Measurements from ENCODE around the gene CADM2. TPM values are rescaled to one million over a fixed set of nuclear protein-coding genes. Genes with fewer than 3 reads are reported as not detected.

CADM2 gene
- total and polyA plus RNA-seq, 2 experiments from 2014 or later: 0.15 to 0.40 TPM

- H3K4me3 ChIP-seq: no peak overlapping the region
- no peaks in the 10 kb centered on the region for H3K27me3 ChIP-seq
- H3K4me1 ChIP-seq (ENCODE audit: low read depth): no peaks in the 10 kb centered on the region
- no peak for DNase-seq (ENCODE audit: low read depth in 1 of 2, low spot score in 1 of 2)
- H3K36me3 ChIP-seq: no peaks in the 10 kb centered on the region
- no peak for TF ChIP-seq CTCF (IDR thresholded peaks at IDR 0.05; ENCODE audit: low read depth, low read length)
- H3K9me3 ChIP-seq (ENCODE audit: low read depth): no peaks in the 10 kb centered on the region
- H3K27ac ChIP-seq: no peak overlapping the region
Observed at GRCh38 chr3:85271911-85272310, 313.1 kb downstream of the CADM2 start.

DNA sequence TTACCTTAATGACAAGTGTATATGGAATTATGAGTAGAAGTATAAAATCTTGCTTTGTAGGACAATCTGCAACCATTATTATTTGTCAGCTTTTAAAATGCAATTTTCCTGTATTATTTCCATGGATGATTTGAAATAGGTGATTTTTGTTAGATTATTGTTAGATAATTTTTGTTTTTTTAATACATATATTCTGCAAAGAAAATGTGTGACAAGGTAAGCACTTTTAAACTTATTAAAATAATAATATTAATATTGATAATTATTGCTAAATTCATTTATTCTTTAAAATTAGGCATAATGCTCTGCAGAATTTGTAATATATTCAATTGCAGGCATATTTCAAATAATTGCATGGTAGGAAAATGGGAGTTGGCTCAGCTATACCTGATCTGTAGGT, 329.5 kb downstream of the CADM2 start:
- Histone ChIP-seq H3K27ac (no peak overlapping the region), H3K4me1 (ENCODE audit: low read depth) (no peaks in the 10 kb centered on the region), H3K27me3 (no peaks in the 10 kb centered on the region), H3K9me3 (ENCODE audit: low read depth) (no peaks in the 10 kb centered on the region), H3K4me3 (no peak overlapping the region), H3K36me3 (no peaks in the 10 kb centered on the region)
- no peak for DNase-seq (ENCODE audit: low read depth in 1 of 2, low spot score in 1 of 2)
- TF ChIP-seq CTCF (IDR thresholded peaks at IDR 0.05; ENCODE audit: low read depth, low read length): no peak

GRCh38 chr3:85297291-85297690, 338.5 kb downstream of the CADM2 start:
- TF ChIP-seq CTCF (IDR thresholded peaks at IDR 0.05; ENCODE audit: low read depth, low read length): no peak
- Histone ChIP-seq H3K36me3 (no peaks in the 10 kb centered on the region), H3K9me3 (ENCODE audit: low read depth) (no peaks in the 10 kb centered on the region)

GRCh38 chr3:85298032-85298431, 339.2 kb downstream of the CADM2 start:
- DNase-seq (ENCODE audit: low read depth in 1 of 2, low spot score in 1 of 2): no peak
- H3K4me1 ChIP-seq (ENCODE audit: low read depth): no peaks in the 10 kb centered on the region
- H3K36me3 ChIP-seq: no peaks in the 10 kb centered on the region
- H3K9me3 ChIP-seq (ENCODE audit: low read depth): no peaks in the 10 kb centered on the region
- H3K27me3 ChIP-seq: no peaks in the 10 kb centered on the region
- no peak overlapping the region for H3K27ac ChIP-seq
- no peak for TF ChIP-seq CTCF (IDR thresholded peaks at IDR 0.05; ENCODE audit: low read depth, low read length)
- no peak overlapping the region for H3K4me3 ChIP-seq

More at GRCh38 chr3:85297291-85297690, 338.5 kb downstream of the CADM2 start:
- Histone ChIP-seq H3K4me3 (no peak overlapping the region), H3K27ac (no peak overlapping the region), H3K27me3 (no peaks in the 10 kb centered on the region), H3K4me1 (ENCODE audit: low read depth) (no peaks in the 10 kb centered on the region)
- no peak for DNase-seq (ENCODE audit: low read depth in 1 of 2, low spot score in 1 of 2)

GRCh38 chr3:85303156-85303555, 344.4 kb downstream of the CADM2 start:
- no peak for DNase-seq (ENCODE audit: low read depth in 1 of 2, low spot score in 1 of 2)
- H3K9me3 ChIP-seq (ENCODE audit: low read depth): no peaks in the 10 kb centered on the region
- no peak overlapping the region for H3K27ac ChIP-seq
- H3K36me3 ChIP-seq: no peaks in the 10 kb centered on the region
- TF ChIP-seq CTCF (IDR thresholded peaks at IDR 0.05; ENCODE audit: low read depth, low read length): no peak
- H3K27me3 ChIP-seq: no peaks in the 10 kb centered on the region
- no peaks in the 10 kb centered on the region for H3K4me1 ChIP-seq (ENCODE audit: low read depth)
- no peak overlapping the region for H3K4me3 ChIP-seq
